SK-N-SH treated with all-trans-retinoic acid at 6 μM for 48 hours (cell line): ENCODE data around the gene NQO1.
"Not testable (repeated sequence)": the region's sequence is repeated elsewhere in the genome, so short reads cannot be mapped to it uniquely, and the experiment has no call there.

Experiments
- ATAC-seq: fragments of 200-7000 bp; cut with Tn5 transposase; 3 replicates; pipeline ENCODE4 v1.9.1; 2020; ENCODE audit warnings: mild to moderate bottlenecking, moderate library complexity
- ARNTL ChIP-seq: fragments of 450-650 bp; formaldehyde crosslinking; IDR thresholded peaks from 2 replicates; pipeline ENCODE4 v1.5.0; 2020; ENCODE audit warnings: low read depth, mild to moderate bottlenecking, moderate library complexity, borderline replicate concordance
- BACH2 ChIP-seq: fragments of 250-450 bp; sonication (Bioruptor Pico); IDR thresholded peaks from 2 replicates; pipeline ENCODE4 v1.9.0; 2021; ENCODE audit warnings: mild to moderate bottlenecking, borderline replicate concordance
- CSDC2 ChIP-seq: fragments of 250-450 bp; sonication (Bioruptor Pico); IDR thresholded peaks from 2 replicates; pipeline ENCODE4 v1.5.0; 2020; ENCODE audit warnings: mild to moderate bottlenecking, moderate library complexity
- GLIS3 ChIP-seq: fragments of 250-450 bp; sonication (Bioruptor Pico); IDR thresholded peaks from 2 replicates; pipeline ENCODE4 v1.5.0; 2020; ENCODE audit warnings: mild to moderate bottlenecking, moderate library complexity
- ISL1 ChIP-seq: fragments of 250-450 bp; sonication (Bioruptor Pico); IDR thresholded peaks from 2 replicates; pipeline ENCODE4 v2.1.2; 2022; ENCODE audit warnings: mild to moderate bottlenecking, moderate library complexity
- OSR1 ChIP-seq: fragments of 250-450 bp; sonication (Bioruptor Pico); IDR thresholded peaks from 2 replicates; pipeline ENCODE4 v1.8.0; 2022; ENCODE audit warnings: moderate library complexity, mild to moderate bottlenecking, inconsistent platforms
- PPARA ChIP-seq: fragments of 250-450 bp; sonication (Bioruptor Pico); IDR thresholded peaks from 2 replicates; pipeline ENCODE4 v1.5.0; 2020; ENCODE audit warnings: mild to moderate bottlenecking, borderline replicate concordance
- RARB ChIP-seq: fragments of 250-450 bp; sonication (Bioruptor Pico); IDR thresholded peaks from 2 replicates; pipeline ENCODE4 v1.8.0; 2021; ENCODE audit warnings: mild to moderate bottlenecking, moderate library complexity
- TCF4 ChIP-seq: fragments of 250-450 bp; sonication (Bioruptor Pico); IDR thresholded peaks from 2 replicates; pipeline ENCODE4 v1.8.0; 2021; ENCODE audit warnings: mild to moderate bottlenecking, moderate library complexity, borderline replicate concordance
- TOX ChIP-seq: fragments of 250-450 bp; sonication (Bioruptor Pico); IDR thresholded peaks from 2 replicates; pipeline ENCODE4 v1.8.0; 2021; ENCODE audit warnings: mild to moderate bottlenecking, moderate library complexity, borderline replicate concordance
- ZC3H10 ChIP-seq: fragments of 250-450 bp; sonication (Bioruptor Pico); IDR thresholded peaks from 2 replicates; pipeline ENCODE4 v1.5.1; 2021; ENCODE audit warnings: mild to moderate bottlenecking, moderate library complexity
- ZFP3 ChIP-seq: fragments of 250-450 bp; sonication (Bioruptor Pico); IDR thresholded peaks from 2 replicates; pipeline ENCODE4 v1.5.0; 2020; ENCODE audit warnings: mild to moderate bottlenecking, moderate library complexity
- ZFP30 ChIP-seq: fragments of 450-650 bp; formaldehyde crosslinking; IDR thresholded peaks from 2 replicates; pipeline ENCODE4 v1.5.0; 2022; ENCODE audit warnings: mild to moderate bottlenecking, moderate library complexity
- ZNF565 ChIP-seq: fragments of 450-650 bp; formaldehyde crosslinking; conservative IDR thresholded peaks from 2 replicates; pipeline ENCODE4 v1.5.0; 2020; ENCODE audit warnings: low read depth, mild to moderate bottlenecking, moderate library complexity
- ZNF70 ChIP-seq: fragments of 450-650 bp; formaldehyde crosslinking; IDR thresholded peaks from 2 replicates; pipeline ENCODE4 v1.5.0; 2020; ENCODE audit warnings: mild to moderate bottlenecking, moderate library complexity
- ZNF8 ChIP-seq: fragments of 450-650 bp; formaldehyde crosslinking; IDR thresholded peaks from 2 replicates; pipeline ENCODE4 v1.5.0; 2020; ENCODE audit warnings: mild to moderate bottlenecking, moderate library complexity
- TF ChIP-seq, protein P1 (sequence below): fragments of 250-450 bp; sonication (Bioruptor Pico); IDR thresholded peaks from 2 replicates; pipeline ENCODE4 v1.8.0; 2020; ENCODE audit warnings: mild to moderate bottlenecking, moderate library complexity, borderline replicate concordance
- TF ChIP-seq, protein P2 (sequence below): fragments of 250-450 bp; sonication (Bioruptor Pico); IDR thresholded peaks from 2 replicates; pipeline ENCODE4 v1.5.0; 2020; ENCODE audit warnings: mild to moderate bottlenecking, moderate library complexity
- TF ChIP-seq, protein P3 (sequence below): fragments of 250-450 bp; sonication (Bioruptor Pico); IDR thresholded peaks from 2 replicates; pipeline ENCODE4 v1.5.1; 2020; ENCODE audit warnings: low read depth, mild to moderate bottlenecking, moderate library complexity
- TF ChIP-seq, protein P4 (sequence below): fragments of 250-450 bp; sonication (Bioruptor Pico); IDR thresholded peaks from 2 replicates; pipeline ENCODE4 v1.8.0; 2021; ENCODE audit warnings: low read depth, mild to moderate bottlenecking, moderate library complexity, borderline replicate concordance

The NQO1 gene

DNA sequence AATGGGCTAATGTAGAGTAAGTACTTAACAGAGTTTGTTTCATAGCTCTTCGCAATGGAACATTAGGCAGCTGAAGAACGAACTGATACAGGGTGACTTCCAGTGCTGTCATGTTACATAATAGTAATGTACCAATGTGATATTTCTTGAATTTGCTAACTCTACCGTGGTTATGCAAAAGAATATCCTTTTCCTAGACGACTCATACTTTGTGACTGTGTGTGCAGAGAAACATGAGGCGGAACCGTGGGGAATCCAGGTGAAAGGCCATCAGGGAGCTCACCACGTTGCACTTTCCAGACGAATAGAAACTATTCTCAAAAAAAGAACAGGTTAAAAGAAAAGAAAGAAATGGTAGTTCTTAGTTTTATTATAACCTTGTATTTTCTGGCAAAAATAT lies 15.2 kb upstream of the NQO1 start (continued):
- TF ChIP-seq ARNTL (CRISPR knock-in tag) (no peak), ZNF70 (no peak), PPARA (CRISPR knock-in tag) (no peak), BACH2 (no peak)
- TF ChIP-seq, protein P1, sequence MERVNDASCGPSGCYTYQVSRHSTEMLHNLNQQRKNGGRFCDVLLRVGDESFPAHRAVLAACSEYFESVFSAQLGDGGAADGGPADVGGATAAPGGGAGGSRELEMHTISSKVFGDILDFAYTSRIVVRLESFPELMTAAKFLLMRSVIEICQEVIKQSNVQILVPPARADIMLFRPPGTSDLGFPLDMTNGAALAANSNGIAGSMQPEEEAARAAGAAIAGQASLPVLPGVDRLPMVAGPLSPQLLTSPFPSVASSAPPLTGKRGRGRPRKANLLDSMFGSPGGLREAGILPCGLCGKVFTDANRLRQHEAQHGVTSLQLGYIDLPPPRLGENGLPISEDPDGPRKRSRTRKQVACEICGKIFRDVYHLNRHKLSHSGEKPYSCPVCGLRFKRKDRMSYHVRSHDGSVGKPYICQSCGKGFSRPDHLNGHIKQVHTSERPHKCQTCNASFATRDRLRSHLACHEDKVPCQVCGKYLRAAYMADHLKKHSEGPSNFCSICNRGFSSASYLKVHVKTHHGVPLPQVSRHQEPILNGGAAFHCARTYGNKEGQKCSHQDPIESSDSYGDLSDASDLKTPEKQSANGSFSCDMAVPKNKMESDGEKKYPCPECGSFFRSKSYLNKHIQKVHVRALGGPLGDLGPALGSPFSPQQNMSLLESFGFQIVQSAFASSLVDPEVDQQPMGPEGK (CRISPR knock-in tag) = no peak
- TF ChIP-seq, all 23 proteins: peak for 0

DNA sequence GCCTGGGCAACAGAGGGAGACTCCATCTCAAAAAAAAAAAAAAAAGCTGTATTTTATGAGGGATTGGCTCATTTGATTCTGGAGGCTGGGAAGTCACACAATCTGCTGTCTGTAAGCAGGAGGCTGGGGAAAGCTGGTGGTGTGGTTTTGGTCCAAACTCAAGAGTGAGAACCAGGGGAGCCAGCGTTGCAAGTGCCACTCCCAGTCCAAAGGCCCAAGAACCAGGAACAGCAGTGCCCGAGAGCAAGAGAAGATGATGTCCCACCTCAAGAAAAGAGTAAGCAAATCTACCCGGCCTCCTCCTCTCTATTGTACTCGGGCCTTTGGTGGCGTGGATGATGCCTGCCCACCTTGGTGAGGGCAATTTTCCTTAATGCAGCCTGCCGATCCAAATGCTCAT lies 5.7 kb upstream of the NQO1 start:
- TF ChIP-seq ZNF70 = no peak
- ATAC-seq = no peak

DNA sequence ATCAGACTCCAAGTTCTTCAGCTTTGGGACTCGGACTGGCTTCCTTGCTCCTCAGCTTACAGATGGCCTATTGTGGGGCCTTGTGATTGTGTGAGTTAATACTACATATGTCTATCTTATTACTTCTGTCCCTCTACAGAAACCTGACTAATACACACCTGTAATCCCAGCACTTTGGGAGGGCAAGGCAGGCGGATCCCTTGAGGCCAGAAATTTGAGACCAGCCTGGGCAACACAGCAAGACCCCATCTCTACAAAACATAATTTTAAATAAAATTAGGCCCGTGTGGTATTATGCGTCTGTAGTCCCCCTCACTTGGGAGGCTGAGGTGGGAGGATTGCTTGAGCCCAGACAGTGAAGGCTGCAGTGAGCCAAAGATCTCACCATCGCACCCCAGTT lies 4.9 kb upstream of the NQO1 start:
- ATAC-seq = not testable (repeated sequence)

DNA sequence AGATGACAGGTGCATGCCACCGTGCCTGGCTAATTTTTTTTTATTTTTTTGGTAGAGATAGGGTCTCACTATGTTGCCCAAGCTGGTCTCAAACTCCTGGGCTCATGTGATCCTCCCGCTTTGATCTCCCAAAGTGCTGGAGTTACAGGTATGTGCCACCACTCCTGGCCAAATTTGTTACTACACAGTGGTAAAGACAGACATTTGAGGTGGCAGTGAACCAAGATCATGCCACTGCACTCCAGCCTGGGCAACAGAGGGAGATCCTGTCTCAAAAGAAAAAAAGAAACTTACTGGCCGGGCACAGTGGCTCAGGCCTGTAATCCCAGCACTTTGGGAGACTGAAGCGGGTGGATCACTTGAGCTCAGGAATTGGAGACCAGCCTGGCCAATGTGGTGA lies 2.7 kb upstream of the NQO1 start:
- ATAC-seq = not testable (repeated sequence)

DNA sequence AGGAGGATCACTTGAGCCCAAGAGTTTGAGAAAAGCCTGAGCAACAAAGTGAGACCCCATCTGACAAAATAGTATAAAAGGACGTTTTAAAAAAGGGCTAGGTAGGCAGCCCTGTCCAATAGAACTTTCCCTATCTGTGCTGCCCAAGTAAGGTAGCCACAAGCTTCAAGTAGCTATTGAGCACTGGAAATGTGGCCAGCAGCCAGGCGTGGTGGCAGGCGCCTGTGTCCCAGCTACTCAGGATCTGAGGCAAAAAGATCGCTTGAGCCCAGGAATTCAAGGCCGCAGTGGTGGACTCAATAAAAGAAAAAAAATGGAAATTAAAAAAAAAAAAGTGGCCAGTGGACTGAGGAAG lies 1.5 kb upstream of the NQO1 start:
- no peak for ATAC-seq
- TF ChIP-seq ZFP3 (no peak), ZNF70 (no peak), RARB (CRISPR knock-in tag) (no peak), GLIS3 (CRISPR knock-in tag) (no peak), ZNF8 (no peak), ZFP30 (CRISPR knock-in tag) (no peak)

DNA sequence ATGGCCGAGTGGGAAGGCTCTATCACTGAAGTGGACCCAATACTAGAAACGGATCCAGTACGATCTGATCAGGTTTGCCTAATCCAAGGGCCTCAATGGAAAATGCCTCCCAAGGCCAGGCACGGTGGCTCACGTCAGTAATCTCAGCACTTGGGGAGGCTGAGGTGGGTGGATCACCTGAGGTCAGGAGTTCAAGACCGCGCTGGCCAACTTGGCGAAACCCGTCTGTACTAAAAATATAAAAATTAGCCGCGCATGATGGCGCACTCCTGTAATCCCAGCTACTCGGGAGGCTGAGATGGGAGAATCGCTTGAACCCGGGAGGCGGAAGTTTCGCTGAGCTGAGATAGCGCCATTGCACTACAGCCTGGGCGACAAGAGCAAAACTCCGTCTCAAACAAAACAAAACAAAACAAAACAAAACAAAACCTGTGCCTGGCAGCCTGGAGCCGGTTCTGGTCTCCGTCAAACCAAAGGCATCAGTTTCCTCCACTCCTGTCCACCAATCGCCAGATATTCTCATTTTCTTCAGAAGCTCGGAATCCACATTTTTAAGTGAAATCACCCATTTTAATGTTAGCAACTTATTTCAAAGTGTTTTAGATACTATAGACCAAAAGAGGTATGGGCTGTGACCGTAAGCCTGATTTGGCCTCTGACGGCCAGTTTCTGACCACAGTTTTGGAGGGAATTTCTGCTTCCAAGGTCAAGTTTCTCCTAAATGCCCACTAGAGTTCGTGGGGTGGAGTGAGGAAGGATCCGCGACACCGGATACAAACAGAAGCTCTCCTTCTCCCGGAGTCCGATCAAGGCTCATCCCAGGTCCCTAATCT lies 664 bp downstream of the NQO1 start:
- TF ChIP-seq, protein P2, sequence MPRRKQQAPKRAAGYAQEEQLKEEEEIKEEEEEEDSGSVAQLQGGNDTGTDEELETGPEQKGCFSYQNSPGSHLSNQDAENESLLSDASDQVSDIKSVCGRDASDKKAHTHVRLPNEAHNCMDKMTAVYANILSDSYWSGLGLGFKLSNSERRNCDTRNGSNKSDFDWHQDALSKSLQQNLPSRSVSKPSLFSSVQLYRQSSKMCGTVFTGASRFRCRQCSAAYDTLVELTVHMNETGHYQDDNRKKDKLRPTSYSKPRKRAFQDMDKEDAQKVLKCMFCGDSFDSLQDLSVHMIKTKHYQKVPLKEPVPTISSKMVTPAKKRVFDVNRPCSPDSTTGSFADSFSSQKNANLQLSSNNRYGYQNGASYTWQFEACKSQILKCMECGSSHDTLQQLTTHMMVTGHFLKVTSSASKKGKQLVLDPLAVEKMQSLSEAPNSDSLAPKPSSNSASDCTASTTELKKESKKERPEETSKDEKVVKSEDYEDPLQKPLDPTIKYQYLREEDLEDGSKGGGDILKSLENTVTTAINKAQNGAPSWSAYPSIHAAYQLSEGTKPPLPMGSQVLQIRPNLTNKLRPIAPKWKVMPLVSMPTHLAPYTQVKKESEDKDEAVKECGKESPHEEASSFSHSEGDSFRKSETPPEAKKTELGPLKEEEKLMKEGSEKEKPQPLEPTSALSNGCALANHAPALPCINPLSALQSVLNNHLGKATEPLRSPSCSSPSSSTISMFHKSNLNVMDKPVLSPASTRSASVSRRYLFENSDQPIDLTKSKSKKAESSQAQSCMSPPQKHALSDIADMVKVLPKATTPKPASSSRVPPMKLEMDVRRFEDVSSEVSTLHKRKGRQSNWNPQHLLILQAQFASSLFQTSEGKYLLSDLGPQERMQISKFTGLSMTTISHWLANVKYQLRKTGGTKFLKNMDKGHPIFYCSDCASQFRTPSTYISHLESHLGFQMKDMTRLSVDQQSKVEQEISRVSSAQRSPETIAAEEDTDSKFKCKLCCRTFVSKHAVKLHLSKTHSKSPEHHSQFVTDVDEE (CRISPR knock-in tag) = 0 out of 2 replicates have a peak, but pooled peaks have one; percentile 12
- TF ChIP-seq, protein P3, sequence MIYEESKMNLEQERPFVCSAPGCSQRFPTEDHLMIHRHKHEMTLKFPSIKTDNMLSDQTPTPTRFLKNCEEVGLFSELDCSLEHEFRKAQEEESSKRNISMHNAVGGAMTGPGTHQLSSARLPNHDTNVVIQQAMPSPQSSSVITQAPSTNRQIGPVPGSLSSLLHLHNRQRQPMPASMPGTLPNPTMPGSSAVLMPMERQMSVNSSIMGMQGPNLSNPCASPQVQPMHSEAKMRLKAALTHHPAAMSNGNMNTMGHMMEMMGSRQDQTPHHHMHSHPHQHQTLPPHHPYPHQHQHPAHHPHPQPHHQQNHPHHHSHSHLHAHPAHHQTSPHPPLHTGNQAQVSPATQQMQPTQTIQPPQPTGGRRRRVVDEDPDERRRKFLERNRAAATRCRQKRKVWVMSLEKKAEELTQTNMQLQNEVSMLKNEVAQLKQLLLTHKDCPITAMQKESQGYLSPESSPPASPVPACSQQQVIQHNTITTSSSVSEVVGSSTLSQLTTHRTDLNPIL (CRISPR knock-in tag) = no peak

DNA sequence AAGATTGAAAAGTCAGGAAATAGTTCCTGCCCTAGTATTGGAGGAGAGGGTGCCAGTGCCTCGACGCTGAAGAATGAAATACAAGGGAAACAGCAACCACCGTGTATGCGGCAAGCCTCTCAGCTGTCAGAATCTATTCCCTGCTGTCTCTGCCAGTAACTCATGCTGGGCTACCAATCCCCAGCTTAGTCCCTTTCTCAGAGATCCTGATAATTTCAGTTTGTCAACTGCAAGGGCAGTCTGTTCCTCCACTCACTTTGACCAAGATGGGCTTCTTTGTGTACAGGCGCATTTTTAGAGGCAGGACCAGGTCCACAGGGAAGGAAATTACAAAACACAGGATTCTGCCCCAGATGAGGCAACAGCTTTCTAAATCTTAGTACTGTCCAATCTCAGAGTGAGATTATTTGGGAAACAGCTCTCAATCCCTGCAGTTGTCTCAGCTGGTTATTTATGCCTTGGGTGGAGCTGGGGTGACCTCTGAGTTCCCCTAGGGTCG lies 1.3 kb downstream of the NQO1 start:
- ATAC-seq = no peak
- TF ChIP-seq ZFP3 (no peak), ARNTL (CRISPR knock-in tag) (no peak), ISL1 (no peak), PPARA (CRISPR knock-in tag) (no peak), ZC3H10 (CRISPR knock-in tag) (no peak), OSR1 (CRISPR knock-in tag) (no peak), TCF4 (no peak), ZFP30 (CRISPR knock-in tag) (no peak), ZNF565 (CRISPR knock-in tag) (no peak), TOX (no peak), BACH2 (no peak), ZNF70 (no peak), GLIS3 (CRISPR knock-in tag) (no peak), CSDC2 (CRISPR knock-in tag) (no peak)
- TF ChIP-seq, protein P4, sequence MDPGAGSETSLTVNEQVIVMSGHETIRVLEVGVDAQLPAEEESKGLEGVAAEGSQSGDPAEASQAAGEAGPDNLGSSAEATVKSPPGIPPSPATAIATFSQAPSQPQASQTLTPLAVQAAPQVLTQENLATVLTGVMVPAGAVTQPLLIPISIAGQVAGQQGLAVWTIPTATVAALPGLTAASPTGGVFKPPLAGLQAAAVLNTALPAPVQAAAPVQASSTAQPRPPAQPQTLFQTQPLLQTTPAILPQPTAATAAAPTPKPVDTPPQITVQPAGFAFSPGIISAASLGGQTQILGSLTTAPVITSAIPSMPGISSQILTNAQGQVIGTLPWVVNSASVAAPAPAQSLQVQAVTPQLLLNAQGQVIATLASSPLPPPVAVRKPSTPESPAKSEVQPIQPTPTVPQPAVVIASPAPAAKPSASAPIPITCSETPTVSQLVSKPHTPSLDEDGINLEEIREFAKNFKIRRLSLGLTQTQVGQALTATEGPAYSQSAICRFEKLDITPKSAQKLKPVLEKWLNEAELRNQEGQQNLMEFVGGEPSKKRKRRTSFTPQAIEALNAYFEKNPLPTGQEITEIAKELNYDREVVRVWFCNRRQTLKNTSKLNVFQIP (CRISPR knock-in tag) = no peak
- TF ChIP-seq, protein P3 (CRISPR knock-in tag) = no peak

More for the DNA sequence above, 664 bp downstream of the NQO1 start:
- no peak for ATAC-seq
